AG09319 (cell line): ENCODE measurements around the gene DDIT3.

Experiments
- DNase-seq: peaks from one replicate; pipeline ENCODE4 v3.0.0-alpha.2; 2010; ENCODE audit warnings: low read depth; ENCODE audit errors: extremely low read depth
- CTCF ChIP-seq: IDR thresholded peaks from 2 replicates; pipeline ENCODE4 v1.5.1; 2011; ENCODE audit warnings: low read depth, mild to moderate bottlenecking, inconsistent platforms, low read length, moderate library complexity

The DDIT3 gene

GRCh38 chr12:57539134-57539768 lies 18.9 kb upstream of the DDIT3 start:
- TF ChIP-seq CTCF: no peak
- DNase-seq: no peak

GRCh38 chr12:57536597-57536942 lies 16.3 kb upstream of the DDIT3 start:
- no peak for DNase-seq
- TF ChIP-seq CTCF: no peak

GRCh38 chr12:57535764-57536596 lies 15.7 kb upstream of the DDIT3 start:
- no peak for DNase-seq
- TF ChIP-seq CTCF: no peak

- no peak for DNase-seq
- TF ChIP-seq CTCF: no peak
Observed at GRCh38 chr12:57534991-57535543, 14.8 kb upstream of the DDIT3 start.

GRCh38 chr12:57534250-57534649 lies 13.9 kb upstream of the DDIT3 start:
- TF ChIP-seq CTCF: no peak
- DNase-seq: no peak

- no peak for DNase-seq
- no peak for TF ChIP-seq CTCF
Observed at GRCh38 chr12:57533108-57533507, 12.8 kb upstream of the DDIT3 start.

- TF ChIP-seq CTCF: no peak
- DNase-seq: no peak
Observed at GRCh38 chr12:57531836-57532235, 11.5 kb upstream of the DDIT3 start.
